ENCODE results near the gene HTT. TPM values are rescaled to one million over a fixed set of nuclear protein-coding genes. Genes with fewer than 3 reads are reported as not detected.

Gene HTT
- total RNA-seq, 1 experiment from 2014 or later: 18.4 TPM

- no peak overlapping the region for H2AFZ ChIP-seq (ENCODE audit: low read length)
- no peaks in the 10 kb centered on the region for H4K20me1 ChIP-seq (ENCODE audit: low read length)
- no peak overlapping the region for H3K9ac ChIP-seq (ENCODE audit: low read length)
- no peak overlapping the region for H3K4me3 ChIP-seq (ENCODE audit: low read length)
- H3K27me3 ChIP-seq (ENCODE audit: low read length): no peaks in the 10 kb centered on the region
- H3K9me3 ChIP-seq (ENCODE audit: low read length): no peaks in the 10 kb centered on the region
- no peak overlapping the region for H3K4me2 ChIP-seq (ENCODE audit: low read length)
- no peaks in the 10 kb centered on the region for H3F3A ChIP-seq (ENCODE audit: low read length, unreplicated experiment)
- H3K36me3 ChIP-seq (ENCODE audit: low read depth, low read length): no peaks in the 10 kb centered on the region
- intact Hi-C loops (cut with micrococcal nuclease): no loop called here
- DNase-seq: no peak
- H3K27ac ChIP-seq (ENCODE audit: low read length): no peak overlapping the region
- POLR2A ChIA-PET (ENCODE audit: unreplicated experiment): no interaction called here
- TF ChIP-seq EZH2 (IDR thresholded peaks at IDR 0.05; ENCODE audit: low read length, unreplicated experiment) (no peak), EZH2phosphoT487 (IDR thresholded peaks at IDR 0.05; ENCODE audit: borderline replicate concordance, low read length) (no peak)
- H3K79me2 ChIP-seq (ENCODE audit: low read length): no peaks in the 10 kb centered on the region
- no peaks in the 10 kb centered on the region for H3K9me2 ChIP-seq (replicated peaks; ENCODE audit: low read length)
- no peaks in the 10 kb centered on the region for H3K4me1 ChIP-seq (ENCODE audit: insufficient read depth, low read length)
- CTCF ChIA-PET: no interaction called here
- no peak for ATAC-seq
- no TSS peak for BruUV-seq (replicated peaks)
Observed at GRCh38 chr4:3026540-3026939, 47.9 kb upstream of the HTT start.

GRCh38 chr4:3029464-3029863 lies 45.0 kb upstream of the HTT start:
- Histone ChIP-seq H3F3A (ENCODE audit: low read length, unreplicated experiment) (no peaks in the 10 kb centered on the region), H3K27ac (ENCODE audit: low read length) (no peak overlapping the region), H4K20me1 (ENCODE audit: low read length) (no peaks in the 10 kb centered on the region), H2AFZ (ENCODE audit: low read length) (no peak overlapping the region), H3K9ac (ENCODE audit: low read length) (no peak overlapping the region), H3K4me1 (ENCODE audit: insufficient read depth, low read length) (no peaks in the 10 kb centered on the region), H3K79me2 (ENCODE audit: low read length) (no peaks in the 10 kb centered on the region), H3K4me2 (ENCODE audit: low read length) (no peak overlapping the region), H3K36me3 (ENCODE audit: low read depth, low read length) (no peaks in the 10 kb centered on the region), H3K4me3 (ENCODE audit: low read length) (no peak overlapping the region), H3K27me3 (ENCODE audit: low read length) (no peaks in the 10 kb centered on the region), H3K9me2 (replicated peaks; ENCODE audit: low read length) (no peaks in the 10 kb centered on the region), H3K9me3 (ENCODE audit: low read length) (no peaks in the 10 kb centered on the region)
- BruUV-seq (replicated peaks): no TSS peak
- CTCF ChIA-PET: no interaction called here
- intact Hi-C loops (cut with micrococcal nuclease): no loop called here
- POLR2A ChIA-PET (ENCODE audit: unreplicated experiment): no interaction called here
- no peak for DNase-seq
- ATAC-seq: no peak
- TF ChIP-seq EZH2phosphoT487 (IDR thresholded peaks at IDR 0.05; ENCODE audit: borderline replicate concordance, low read length) (no peak), CTCF (conservative IDR thresholded peaks at IDR 0.05; ENCODE audit: low read depth, low read length) (no peak), EZH2 (IDR thresholded peaks at IDR 0.05; ENCODE audit: low read length, unreplicated experiment) (no peak)

- ChIA-PET CTCF (interaction anchor here (0.6 kb wide), 1 partner anchor 54 kb away, joined by 3 read pairs; no protein-coding TSS in a partner anchor), POLR2A (ENCODE audit: unreplicated experiment) (no interaction called here)
- no peaks in the 10 kb centered on the region for H3K9me3 ChIP-seq (ENCODE audit: low read length)
- TF ChIP-seq EZH2phosphoT487 (IDR thresholded peaks at IDR 0.05; ENCODE audit: borderline replicate concordance, low read length): no peak
- no peak for TF ChIP-seq EZH2 (IDR thresholded peaks at IDR 0.05; ENCODE audit: low read length, unreplicated experiment)
- no peak for TF ChIP-seq CTCF (conservative IDR thresholded peaks at IDR 0.05; ENCODE audit: low read depth, low read length)
- BruUV-seq (replicated peaks): no TSS peak
- no peaks in the 10 kb centered on the region for H3K79me2 ChIP-seq (ENCODE audit: low read length)
- no peaks in the 10 kb centered on the region for H3K4me1 ChIP-seq (ENCODE audit: insufficient read depth, low read length)
- no peak overlapping the region for H3K4me2 ChIP-seq (ENCODE audit: low read length)
- no peak overlapping the region for H2AFZ ChIP-seq (ENCODE audit: low read length)
- no peak overlapping the region for H3K27ac ChIP-seq (ENCODE audit: low read length)
- H3K9ac ChIP-seq (ENCODE audit: low read length): no peak overlapping the region
- no peaks in the 10 kb centered on the region for H4K20me1 ChIP-seq (ENCODE audit: low read length)
- no peaks in the 10 kb centered on the region for H3K27me3 ChIP-seq (ENCODE audit: low read length)
- H3K9me2 ChIP-seq (replicated peaks; ENCODE audit: low read length): no peaks in the 10 kb centered on the region
- ATAC-seq (no peak), DNase-seq (no peak)
- H3K4me3 ChIP-seq (ENCODE audit: low read length): no peak overlapping the region
- intact Hi-C loops (cut with micrococcal nuclease): no loop called here
- H3F3A ChIP-seq (ENCODE audit: low read length, unreplicated experiment): no peaks in the 10 kb centered on the region
- no peaks in the 10 kb centered on the region for H3K36me3 ChIP-seq (ENCODE audit: low read depth, low read length)
Observed at GRCh38 chr4:3030566-3031356, 43.7 kb upstream of the HTT start.
